Measurements from ENCODE around the gene MYB. TPM values are rescaled to one million over a fixed set of nuclear protein-coding genes. Genes with fewer than 3 reads are reported as not detected.

MYB gene
- total and polyA plus RNA-seq, 2 donors from 2014 or later, result 1.3 TPM; not detected in 1

DNA sequence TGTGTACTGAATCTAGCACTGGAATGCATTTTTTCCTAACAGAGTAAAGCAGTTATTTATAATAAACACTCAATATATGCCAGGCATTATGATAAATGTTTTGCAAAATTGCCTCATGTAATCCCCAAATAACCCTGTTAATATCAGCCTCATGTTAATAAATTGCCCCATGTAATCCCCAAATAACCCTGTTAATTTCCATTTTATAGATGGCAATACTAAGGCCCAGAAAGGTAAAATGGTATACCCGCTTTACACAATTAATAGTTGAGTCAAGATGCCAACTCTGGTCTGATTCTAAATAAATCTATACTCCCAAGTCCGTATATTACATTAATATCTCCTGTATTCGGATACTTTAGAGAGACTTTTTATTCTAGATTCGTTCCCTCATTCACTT, 6.3 kb downstream of the MYB start:
- FAIRE-seq, result no peak
- TF ChIP-seq, protein P1, sequence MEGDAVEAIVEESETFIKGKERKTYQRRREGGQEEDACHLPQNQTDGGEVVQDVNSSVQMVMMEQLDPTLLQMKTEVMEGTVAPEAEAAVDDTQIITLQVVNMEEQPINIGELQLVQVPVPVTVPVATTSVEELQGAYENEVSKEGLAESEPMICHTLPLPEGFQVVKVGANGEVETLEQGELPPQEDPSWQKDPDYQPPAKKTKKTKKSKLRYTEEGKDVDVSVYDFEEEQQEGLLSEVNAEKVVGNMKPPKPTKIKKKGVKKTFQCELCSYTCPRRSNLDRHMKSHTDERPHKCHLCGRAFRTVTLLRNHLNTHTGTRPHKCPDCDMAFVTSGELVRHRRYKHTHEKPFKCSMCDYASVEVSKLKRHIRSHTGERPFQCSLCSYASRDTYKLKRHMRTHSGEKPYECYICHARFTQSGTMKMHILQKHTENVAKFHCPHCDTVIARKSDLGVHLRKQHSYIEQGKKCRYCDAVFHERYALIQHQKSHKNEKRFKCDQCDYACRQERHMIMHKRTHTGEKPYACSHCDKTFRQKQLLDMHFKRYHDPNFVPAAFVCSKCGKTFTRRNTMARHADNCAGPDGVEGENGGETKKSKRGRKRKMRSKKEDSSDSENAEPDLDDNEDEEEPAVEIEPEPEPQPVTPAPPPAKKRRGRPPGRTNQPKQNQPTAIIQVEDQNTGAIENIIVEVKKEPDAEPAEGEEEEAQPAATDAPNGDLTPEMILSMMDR (IDR thresholded peaks at IDR 0.05; ENCODE audit: borderline replicate concordance, extremely low read depth, insufficient read depth), result no peak
- Histone ChIP-seq H3K9ac (ENCODE audit: low read length in 3 of 3) (no peak overlapping the region), H3K27ac (ENCODE audit: low read depth in 2 of 2, low read length in 2 of 2) (no peak overlapping the region), H3K4me3 (ENCODE audit: low read length in 3 of 3) (no peak overlapping the region), H3K36me3 (ENCODE audit: control insufficient read depth in 2 of 3, insufficient read depth in 3 of 3, low read length in 3 of 3) (no peaks in the 10 kb centered on the region), H3K27me3 (ENCODE audit: control insufficient read depth, insufficient read depth, low read length) (peaks cover 5% of the 10 kb centered on the region), H3K4me1 (ENCODE audit: control insufficient read depth in 2 of 3, insufficient read depth in 2 of 3, low read depth in 1 of 3, low read length in 3 of 3) (peaks cover 0 to 8% (median 7%) of the 10 kb centered on the region in 3 donors), H3K9me3 (ENCODE audit: control insufficient read depth in 2 of 3, insufficient read depth in 1 of 3, low read length in 3 of 3) (no peaks in the 10 kb centered on the region)
- no peak for DNase-seq
- intact Hi-C loops (cut with DNase I), result no loop called here

DNA sequence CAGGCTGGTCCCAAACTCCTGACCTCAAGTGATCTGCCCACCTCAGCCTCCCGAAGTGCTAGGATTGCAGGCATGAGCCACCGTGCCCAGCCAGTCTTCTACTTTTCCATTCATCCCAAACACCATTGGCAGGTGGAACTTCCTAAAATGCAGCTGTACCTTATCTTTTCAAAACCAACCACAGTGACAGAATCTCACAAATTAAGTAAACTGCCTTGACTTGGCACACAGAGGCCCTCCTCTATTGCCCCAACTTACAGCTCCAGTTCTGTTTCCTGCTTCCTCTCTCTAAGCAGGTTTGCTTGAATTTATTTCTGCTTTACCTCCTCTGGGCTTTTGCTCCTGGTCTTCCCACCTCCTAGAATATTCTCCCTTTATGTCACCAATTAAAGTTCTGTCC, 7.6 kb downstream of the MYB start:
- Histone ChIP-seq H3K27me3 (ENCODE audit: control insufficient read depth, insufficient read depth, low read length) (peaks cover 1% of the 10 kb centered on the region), H3K27ac (ENCODE audit: low read depth in 2 of 2, low read length in 2 of 2) (no peak overlapping the region), H3K4me1 (ENCODE audit: control insufficient read depth in 2 of 3, insufficient read depth in 2 of 3, low read depth in 1 of 3, low read length in 3 of 3) (no peaks in the 10 kb centered on the region), H3K9me3 (ENCODE audit: control insufficient read depth in 2 of 3, insufficient read depth in 1 of 3, low read length in 3 of 3) (no peaks in the 10 kb centered on the region), H3K4me3 (ENCODE audit: low read length in 3 of 3) (no peak overlapping the region), H3K36me3 (ENCODE audit: control insufficient read depth in 2 of 3, insufficient read depth in 3 of 3, low read length in 3 of 3) (no peaks in the 10 kb centered on the region), H3K9ac (ENCODE audit: low read length in 3 of 3) (no peak overlapping the region)
- intact Hi-C loops (cut with DNase I), result no loop called here
- DNase-seq (no peak), FAIRE-seq (no peak)
- TF ChIP-seq, protein P1 (IDR thresholded peaks at IDR 0.05; ENCODE audit: borderline replicate concordance, extremely low read depth, insufficient read depth), result no peak

DNA sequence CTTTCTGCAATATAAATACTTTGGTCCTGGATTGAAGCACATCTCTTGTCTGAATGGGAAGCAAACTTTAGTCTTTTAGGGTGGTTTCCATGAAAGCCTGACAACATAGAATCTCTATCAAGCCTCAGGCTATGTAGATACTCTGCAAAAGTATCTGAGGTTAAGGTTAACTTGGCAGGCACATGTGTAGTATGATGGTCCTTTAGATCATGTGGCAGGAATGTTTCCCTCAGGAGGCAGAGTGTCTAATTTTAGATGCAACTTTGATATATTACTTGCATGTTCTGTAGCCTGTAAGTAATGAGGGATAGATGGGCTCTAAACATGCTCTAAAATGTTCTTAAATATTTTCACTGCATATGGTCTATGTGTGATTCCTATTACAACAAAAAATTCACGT, 8.2 kb downstream of the MYB start:
- no peak for FAIRE-seq
- TF ChIP-seq, protein P1 (IDR thresholded peaks at IDR 0.05; ENCODE audit: borderline replicate concordance, extremely low read depth, insufficient read depth), result no peak
- Histone ChIP-seq H3K9me3 (ENCODE audit: control insufficient read depth in 2 of 3, insufficient read depth in 1 of 3, low read length in 3 of 3) (no peaks in the 10 kb centered on the region), H3K27me3 (ENCODE audit: control insufficient read depth, insufficient read depth, low read length) (no peaks in the 10 kb centered on the region), H3K27ac (ENCODE audit: low read depth in 2 of 2, low read length in 2 of 2) (no peak overlapping the region), H3K9ac (ENCODE audit: low read length in 3 of 3) (no peak overlapping the region), H3K36me3 (ENCODE audit: control insufficient read depth in 2 of 3, insufficient read depth in 3 of 3, low read length in 3 of 3) (no peaks in the 10 kb centered on the region), H3K4me3 (ENCODE audit: low read length in 3 of 3) (no peak overlapping the region), H3K4me1 (ENCODE audit: control insufficient read depth in 2 of 3, insufficient read depth in 2 of 3, low read depth in 1 of 3, low read length in 3 of 3) (no peaks in the 10 kb centered on the region)
- DNase-seq, result no peak
- intact Hi-C loops (cut with DNase I), result no loop called here
